HepG2 (cell line): ENCODE results near the gene CCDC142. TPM values are rescaled to one million over a fixed set of nuclear protein-coding genes. Genes with fewer than 3 reads are reported as not detected.

Experiments used
- DBP ChIP-seq: sonication (generic); formaldehyde crosslinking; IDR thresholded peaks from 2 replicates; pipeline ENCODE4 v1.4.0; 2020; ENCODE audit warnings: missing genetic modification reagents; ENCODE audit errors: not compliant biosample characterization
- EED ChIP-seq: sonication (generic); formaldehyde crosslinking; IDR thresholded peaks from 2 replicates; pipeline ENCODE4 v1.5.0; 2020; ENCODE audit warnings: mild to moderate bottlenecking, missing genetic modification reagents
- FOXO4 ChIP-seq: sonication (generic); formaldehyde crosslinking; conservative IDR thresholded peaks from 2 replicates; pipeline ENCODE4 v1.8.1; 2023; ENCODE audit warnings: missing genetic modification reagents
- KLF16 ChIP-seq, 2 experiments: sonication (generic) in 1 of 2; formaldehyde crosslinking in 1 of 2; IDR thresholded peaks; 2 replicates each; pipeline versions ENCODE4 v1.6.1 to v1.8.0; 2016 to 2023; ENCODE audit warnings: missing genetic modification reagents in 2 of 2, missing compliant biosample characterization in 1 of 2
- MATR3 ChIP-seq: sonication (generic); formaldehyde crosslinking; IDR thresholded peaks from 2 replicates; pipeline ENCODE4 v1.4.0; 2020; ENCODE audit warnings: missing genetic modification reagents
- MYPOP ChIP-seq: sonication (generic); formaldehyde crosslinking; IDR thresholded peaks from 2 replicates; pipeline ENCODE4 v1.8.1; 2023; ENCODE audit warnings: mild to moderate bottlenecking, moderate library complexity, missing genetic modification reagents
- POLR2AphosphoS5 ChIP-seq: IDR thresholded peaks from 2 replicates; pipeline ENCODE4 v1.6.1; 2012; ENCODE audit warnings: low read depth, low read length
- SAP130 ChIP-seq: IDR thresholded peaks from 2 replicates; pipeline ENCODE4 v1.6.1; 2016; ENCODE audit warnings: low read depth
- SRF ChIP-seq: IDR thresholded peaks from 2 replicates; pipeline ENCODE4 v1.6.1; 2011; ENCODE audit warnings: mild to moderate bottlenecking, low read depth, low read length, moderate library complexity
- TBX3 ChIP-seq: fragments of 450-650 bp; IDR thresholded peaks from 2 replicates; pipeline ENCODE4 v1.6.1; 2017; ENCODE audit warnings: antibody characterized with exemption, mild to moderate bottlenecking, inconsistent platforms, borderline replicate concordance
- UBTF ChIP-seq: sonication (generic); formaldehyde crosslinking; IDR thresholded peaks from 2 replicates; pipeline ENCODE4 v1.4.0; 2020; ENCODE audit warnings: mild to moderate bottlenecking, missing genetic modification reagents
- ZBTB20 ChIP-seq: sonication (generic); formaldehyde crosslinking; IDR thresholded peaks from 2 replicates; pipeline ENCODE4 v1.8.1; 2023; ENCODE audit warnings: missing genetic modification reagents, low read depth, mild to moderate bottlenecking, borderline replicate concordance
- ZNF101 ChIP-seq: sonication (generic); formaldehyde crosslinking; IDR thresholded peaks from 2 replicates; pipeline ENCODE4 v1.4.0; 2020; ENCODE audit warnings: mild to moderate bottlenecking, low read depth, missing genetic modification reagents, borderline replicate concordance
- ZNF12 ChIP-seq: sonication (generic); formaldehyde crosslinking; IDR thresholded peaks from 2 replicates; pipeline ENCODE4 v1.5.0; 2020; ENCODE audit warnings: missing genetic modification reagents
- ZNF17 ChIP-seq: sonication (generic); formaldehyde crosslinking; IDR thresholded peaks from 2 replicates; pipeline ENCODE4 v1.5.0; 2020; ENCODE audit warnings: mild to moderate bottlenecking, missing genetic modification reagents
- ZNF263 ChIP-seq: sonication (generic); formaldehyde crosslinking; IDR thresholded peaks from 2 replicates; pipeline ENCODE4 v1.4.0; 2020; ENCODE audit warnings: missing genetic modification reagents
- ZNF501 ChIP-seq: sonication (generic); formaldehyde crosslinking; IDR thresholded peaks from 2 replicates; pipeline ENCODE4 v1.5.1; 2020; ENCODE audit warnings: mild to moderate bottlenecking, moderate library complexity, missing genetic modification reagents
- ZNF513 ChIP-seq: sonication (generic); formaldehyde crosslinking; conservative IDR thresholded peaks from 2 replicates; pipeline ENCODE4 v1.5.0; 2020; ENCODE audit warnings: missing genetic modification reagents
- ZNF546 ChIP-seq: sonication (generic); formaldehyde crosslinking; conservative IDR thresholded peaks from 2 replicates; pipeline ENCODE4 v1.8.1; 2023; ENCODE audit warnings: mild to moderate bottlenecking, missing genetic modification reagents
- ZNF652 ChIP-seq: IDR thresholded peaks from 2 replicates; pipeline ENCODE4 v1.6.1; 2016; ENCODE audit warnings: low read depth, borderline replicate concordance
- ZNF720 ChIP-seq: sonication (generic); formaldehyde crosslinking; IDR thresholded peaks from 2 replicates; pipeline ENCODE4 v1.4.0; 2020; ENCODE audit warnings: missing genetic modification reagents
- ZNF772 ChIP-seq: sonication (generic); formaldehyde crosslinking; IDR thresholded peaks from 2 replicates; pipeline ENCODE4 v1.5.0; 2020; ENCODE audit warnings: mild to moderate bottlenecking, missing genetic modification reagents
- ZSCAN29 ChIP-seq: sonication (generic); formaldehyde crosslinking; conservative IDR thresholded peaks from 2 replicates; pipeline ENCODE4 v1.4.0; 2020; ENCODE audit warnings: mild to moderate bottlenecking, missing genetic modification reagents
- polyA plus RNA-seq, 8 experiments: library from polyadenylated mRNA; depleted of rRNA in 3 of 8; stranded (reverse) in 7 of 8; unstranded in 1 of 8; fragments of >200 nt; fragmentation: Illumina TruSeq in 4 of 8; extraction: Trizol in 4 of 8; gene quantifications; 2 replicates each; pipeline versions ENCODE4 v1.2.1 to v1.2.3, GENCODE V29; 2011 to 2016; ENCODE audit warnings: low read depth in 4 of 8, missing spikeins in 1 of 8, mixed read lengths in 1 of 8; ENCODE audit not compliant: insufficient read depth in 1 of 8
- total RNA-seq, 5 experiments: library from RNA; depleted of rRNA; stranded (reverse); fragments of >200 nt; fragmentation: Illumina TruSeq; extraction: Trizol; gene quantifications; 2 replicates each; pipeline ENCODE4 v1.2.3, GENCODE V29; 2016; ENCODE audit warnings: low read depth in 1 of 5

Gene CCDC142
- total and polyA plus RNA-seq, 2 of the 13 experiments (the other 11 are each of a cell fraction or from before 2014, with no cell fraction given): 14.7 to 30.4 TPM

- TF ChIP-seq ZNF652 (peak; percentile 79), ZNF17 (CRISPR knock-in tag) (no peak), ZNF501 (CRISPR knock-in tag) (peak; percentile 99), MATR3 (CRISPR knock-in tag) (no peak), DBP (CRISPR knock-in tag) (no peak), SAP130 (CRISPR knock-in tag) (peak; percentile 100), EED (CRISPR knock-in tag) (no peak; the same call in 1 of the 2 replicates), FOXO4 (no peak), ZBTB20 (CRISPR knock-in tag) (peak; percentile 82), ZNF772 (CRISPR knock-in tag) (peak; percentile 94), UBTF (peak; percentile 91), KLF16 (CRISPR knock-in tag; IDR thresholded peaks at IDR 0.05) (peak; percentile 94 to 100), POLR2AphosphoS5 (peak; percentile 57), TBX3 (peak; percentile 8; the same call in 1 of the 2 replicates), ZNF263 (CRISPR knock-in tag) (peak; percentile 91), ZNF513 (no peak), ZNF101 (CRISPR knock-in tag) (no peak), MYPOP (CRISPR knock-in tag) (peak; percentile 98), SRF (peak; percentile 68; the same call in 1 of the 2 replicates), ZSCAN29 (CRISPR knock-in tag) (no peak; the same call in 1 of the 2 replicates), ZNF720 (CRISPR knock-in tag) (0 out of 2 replicates have a peak, but pooled peaks have one; percentile 46), ZNF12 (CRISPR knock-in tag) (peak; percentile 62), ZNF546 (no peak)
These were observed 27.9 kb downstream of the CCDC142 start, which contains the start of gene INO80B (continued) for GRCh38 chr2:74454654-74455511.
